Central memory CD8-positive, alpha-beta T cell (primary cell): ENCODE measurements around the gene SNF8.
A peak's percentile ranks its signal among the peaks of the same experiment; 100 is the strongest.
"Not testable (repeated sequence)": the region's sequence is repeated elsewhere in the genome, so short reads cannot be mapped to it uniquely, and the experiment has no call there.

Experiments
- ATAC-seq: fragments of 150-1000 bp; cut with Tn5 transposase; replicated peaks from 2 replicates; pipeline ENCODE4 v1.10.0; 2022; ENCODE audit warnings: mild to moderate bottlenecking, moderate FRiP score, moderate number of reproducible peaks; ENCODE audit not compliant: poor library complexity, severe bottlenecking; ENCODE audit errors: extremely low read depth
- DNase-seq, 2 donors: peaks; one replicate each; pipeline ENCODE4 v3.0.0; 2021; ENCODE audit warnings: low spot score in 2 of 2
- H3K27ac Mint-ChIP-seq: one replicate; pipeline ENCODE4 v1.8.0; 2022; ENCODE audit warnings: low read depth, mild to moderate bottlenecking, moderate library complexity, mixed read lengths
- H3K27me3 Mint-ChIP-seq: one replicate; pipeline ENCODE4 v1.8.0; 2022; ENCODE audit warnings: mixed read lengths
- H3K36me3 Mint-ChIP-seq: one replicate; pipeline ENCODE4 v1.8.0; 2022; ENCODE audit warnings: mild to moderate bottlenecking, moderate library complexity, mixed read lengths; ENCODE audit not compliant: insufficient read depth
- H3K4me1 Mint-ChIP-seq: one replicate; pipeline ENCODE4 v1.8.0; 2022; ENCODE audit warnings: mixed read lengths
- H3K4me3 Mint-ChIP-seq: one replicate; pipeline ENCODE4 v1.8.0; 2022; ENCODE audit warnings: mild to moderate bottlenecking, moderate library complexity, mixed read lengths
- H3K9me3 Mint-ChIP-seq: one replicate; pipeline ENCODE4 v1.8.0; 2022; ENCODE audit warnings: mixed read lengths

Gene SNF8

DNA sequence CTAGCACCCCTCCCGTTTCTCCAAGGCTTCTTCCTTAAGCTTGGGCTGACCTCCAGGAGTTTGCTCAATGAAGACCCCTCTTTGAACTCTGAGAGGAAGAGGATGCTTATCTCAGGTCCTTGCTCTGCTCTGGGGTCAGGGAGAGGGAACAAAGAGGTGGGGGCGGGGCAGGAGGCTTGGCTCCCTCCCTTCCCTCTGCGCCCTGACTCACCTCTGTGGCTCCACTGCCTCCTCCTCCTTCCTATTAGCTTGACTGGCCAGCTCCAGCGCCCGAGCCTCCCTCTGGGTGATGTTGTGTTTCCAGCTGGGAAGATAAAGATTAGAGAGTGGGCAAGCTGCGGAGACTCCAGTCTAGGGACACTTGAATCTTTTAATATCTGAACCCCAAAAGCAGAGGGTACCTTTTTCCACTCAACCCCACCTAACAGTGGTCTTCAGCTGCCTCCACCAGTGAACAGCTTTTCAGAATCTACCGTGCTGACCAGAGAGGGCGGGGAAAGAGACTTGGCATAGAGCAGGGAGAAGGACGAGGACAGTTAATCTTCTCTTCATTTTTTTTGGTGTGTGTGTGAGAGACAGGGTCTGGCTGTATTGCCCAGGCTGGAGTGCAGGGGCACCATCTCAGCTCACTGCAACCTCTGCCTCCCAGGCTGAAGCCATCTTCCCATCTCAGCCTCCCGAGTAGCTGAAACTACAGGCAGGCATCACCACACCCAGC is 17.0 kb upstream of the SNF8 start:
- DNase-seq, result no peak
- Mint-ChIP-seq H3K4me3 (no peak overlapping the region), H3K27me3 (peaks cover 48% of the 10 kb centered on the region)

DNA sequence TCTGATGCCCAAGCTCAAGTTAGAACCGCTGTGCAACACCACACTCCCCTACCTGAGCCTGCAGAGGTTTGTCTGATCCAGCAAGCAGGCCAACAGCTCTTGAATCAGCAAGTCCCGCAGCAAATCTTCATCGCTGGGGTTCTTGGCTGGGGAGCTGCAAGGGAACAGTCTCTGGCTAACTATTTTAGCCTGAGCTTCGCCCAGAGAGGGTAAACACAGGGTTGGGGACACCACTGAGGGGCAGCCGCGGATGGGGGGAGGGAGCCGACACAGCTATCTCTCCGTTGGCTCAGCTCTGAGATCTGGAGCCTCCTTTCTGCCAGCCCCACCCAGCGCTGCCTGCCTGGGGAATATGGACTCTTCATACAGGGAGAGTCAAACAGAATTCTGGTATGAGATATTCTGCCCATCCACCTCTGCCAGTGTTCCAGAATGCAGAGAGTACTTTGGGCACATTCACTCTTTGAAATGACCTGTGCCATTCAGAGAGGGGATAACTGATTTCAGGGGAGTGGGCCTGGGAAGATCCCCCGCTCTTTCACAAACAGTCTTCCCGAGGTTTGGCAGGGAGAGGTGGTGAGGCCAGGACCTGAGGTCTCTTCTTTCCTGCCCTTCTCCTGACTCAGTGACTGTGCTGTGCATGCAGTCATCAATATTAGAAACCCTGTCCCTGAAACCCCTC is 16.3 kb upstream of the SNF8 start:
- no peaks in the 10 kb centered on the region for H3K9me3 Mint-ChIP-seq
- no peak for DNase-seq
- peaks cover 8% of the 10 kb centered on the region for H3K4me1 Mint-ChIP-seq
- H3K4me3 Mint-ChIP-seq, result no peak overlapping the region
- peaks cover 41% of the 10 kb centered on the region for H3K27me3 Mint-ChIP-seq
- H3K36me3 Mint-ChIP-seq, result no peaks in the 10 kb centered on the region
- no peak overlapping the region for H3K27ac Mint-ChIP-seq
- ATAC-seq, result no peak

More for the DNA sequence above, 17.0 kb upstream of the SNF8 start:
- no peaks in the 10 kb centered on the region for H3K9me3 Mint-ChIP-seq
- no peak for ATAC-seq
- no peak overlapping the region for H3K27ac Mint-ChIP-seq
- peaks cover 4% of the 10 kb centered on the region for H3K4me1 Mint-ChIP-seq
- H3K36me3 Mint-ChIP-seq, result no peaks in the 10 kb centered on the region

DNA sequence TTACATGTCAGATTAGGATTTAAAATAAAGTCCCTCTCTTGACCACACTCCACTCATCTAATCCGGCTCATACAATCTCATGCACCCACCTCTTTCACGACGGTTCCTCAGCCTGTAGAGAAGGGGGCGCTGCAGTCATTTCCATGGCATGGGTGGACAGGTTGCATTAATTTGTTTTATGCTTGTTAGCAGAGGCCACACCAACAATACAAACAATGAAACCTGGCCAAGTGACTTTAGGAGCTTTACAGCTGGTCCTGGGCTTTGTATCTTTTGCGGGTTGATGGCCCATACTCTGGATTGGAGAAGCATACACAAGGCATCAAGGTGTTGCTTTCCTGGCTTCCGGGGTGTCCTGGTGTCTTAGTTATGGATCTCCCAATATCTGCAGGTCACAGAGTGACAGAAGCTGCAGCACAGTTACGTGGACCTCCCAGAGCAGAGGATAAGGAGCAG is 9.7 kb upstream of the SNF8 start:
- H3K27me3 Mint-ChIP-seq, result peaks cover 25% of the 10 kb centered on the region
- H3K4me3 Mint-ChIP-seq, result no peak overlapping the region
- DNase-seq (no peak), ATAC-seq (no peak)
- H3K4me1 Mint-ChIP-seq, result peaks cover 8% of the 10 kb centered on the region
- H3K36me3 Mint-ChIP-seq, result no peaks in the 10 kb centered on the region
- H3K9me3 Mint-ChIP-seq, result no peaks in the 10 kb centered on the region
- no peak overlapping the region for H3K27ac Mint-ChIP-seq

DNA sequence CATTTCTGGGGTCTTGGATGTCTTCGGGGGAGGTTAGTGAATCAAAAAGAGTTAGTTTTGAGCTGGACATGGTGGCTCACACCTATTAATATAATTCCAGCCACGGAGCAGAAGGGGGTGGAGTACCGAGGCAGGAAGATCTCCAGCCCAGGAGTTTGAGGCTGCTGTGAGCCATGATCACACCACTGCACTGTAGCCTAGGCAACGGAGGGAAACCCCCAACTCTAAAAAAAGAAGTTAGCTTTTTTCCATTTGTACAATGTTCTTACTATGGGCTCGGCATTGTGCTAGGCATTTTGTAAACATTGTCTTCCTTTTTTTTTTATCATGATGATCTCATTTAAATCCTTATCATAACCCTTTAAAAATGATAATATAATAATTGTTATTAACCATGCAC is 8.3 kb upstream of the SNF8 start:
- no peak for DNase-seq
- peaks cover 2% of the 10 kb centered on the region for H3K9me3 Mint-ChIP-seq
- no peak overlapping the region for H3K4me3 Mint-ChIP-seq
- no peak for ATAC-seq
- no peaks in the 10 kb centered on the region for H3K36me3 Mint-ChIP-seq
- H3K27me3 Mint-ChIP-seq, result peaks cover 20% of the 10 kb centered on the region
- H3K4me1 Mint-ChIP-seq, result peaks cover 8% of the 10 kb centered on the region
- no peak overlapping the region for H3K27ac Mint-ChIP-seq

DNA sequence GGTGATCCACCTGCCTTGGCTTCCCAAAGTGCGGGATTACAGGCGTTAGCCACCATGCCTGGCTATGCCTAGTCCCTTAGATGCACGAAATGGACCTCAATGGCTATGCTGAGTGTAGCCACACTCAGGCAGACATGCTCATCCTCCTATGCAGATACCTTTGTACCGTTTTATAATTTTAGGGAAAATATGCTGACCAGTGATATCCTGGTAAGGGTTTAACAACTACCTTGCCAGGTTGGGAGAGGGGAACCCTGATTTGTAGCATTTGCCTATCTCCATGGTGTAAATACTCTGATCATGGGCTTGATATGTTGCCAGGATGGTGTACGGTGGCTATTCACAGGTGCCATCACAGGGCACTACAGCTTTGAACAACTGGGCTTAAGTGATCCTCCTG is 6.9 kb upstream of the SNF8 start:
- peaks cover 4% of the 10 kb centered on the region for H3K36me3 Mint-ChIP-seq
- H3K27ac Mint-ChIP-seq, result no peak overlapping the region
- peaks cover 20% of the 10 kb centered on the region for H3K27me3 Mint-ChIP-seq
- DNase-seq, result no peak
- no peak for ATAC-seq
- H3K4me1 Mint-ChIP-seq, result peaks cover 3% of the 10 kb centered on the region
- no peak overlapping the region for H3K4me3 Mint-ChIP-seq
- peaks cover 5% of the 10 kb centered on the region for H3K9me3 Mint-ChIP-seq

DNA sequence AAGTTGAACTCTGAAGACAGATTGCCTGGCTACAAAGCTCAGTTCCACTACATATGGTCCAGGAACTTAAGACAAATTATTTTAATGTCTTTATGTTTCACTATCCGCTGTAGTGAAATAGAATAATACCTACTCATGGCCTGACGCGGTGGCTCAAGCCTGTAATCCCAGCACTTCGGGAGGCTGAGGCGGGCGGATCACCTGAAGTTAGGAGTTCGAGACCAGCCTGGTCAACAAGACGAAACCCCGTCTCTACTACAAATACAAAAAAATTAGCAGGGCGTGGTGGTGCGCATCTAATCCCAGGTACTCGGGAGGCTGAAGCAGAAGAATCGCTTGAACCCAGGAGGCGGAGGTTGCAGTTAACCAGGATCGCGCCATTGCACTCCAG is 614 bp upstream of the SNF8 start:
- H3K4me1 Mint-ChIP-seq, result peaks cover 22% of the 10 kb centered on the region
- not testable (repeated sequence) for ATAC-seq, H3K27me3 Mint-ChIP-seq, DNase-seq, H3K9me3 Mint-ChIP-seq
- H3K4me3 Mint-ChIP-seq, result peak overlapping the region; percentile 98
- H3K36me3 Mint-ChIP-seq, result peaks cover 24% of the 10 kb centered on the region
- peak overlapping the region; percentile 99 for H3K27ac Mint-ChIP-seq

DNA sequence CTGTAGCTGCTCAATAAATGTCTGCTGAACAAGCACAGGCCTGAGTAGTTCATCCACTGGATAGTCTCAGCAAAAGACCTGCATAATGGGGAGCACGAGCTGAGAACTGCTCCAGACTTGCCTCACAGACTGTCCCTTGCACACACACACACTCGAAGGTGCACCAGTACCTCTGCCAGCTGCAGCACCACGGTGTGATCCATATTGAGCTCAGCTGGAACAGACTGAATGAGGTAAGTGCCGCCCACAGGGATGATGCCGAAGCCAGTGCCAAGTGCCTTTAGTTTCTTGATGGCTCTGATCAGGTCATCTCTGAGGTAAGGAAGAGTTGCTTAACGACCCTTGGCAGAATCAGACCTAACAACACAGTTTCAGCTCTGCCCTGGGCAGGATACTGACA is 11.6 kb downstream of the SNF8 start:
- no peaks in the 10 kb centered on the region for H3K27me3 Mint-ChIP-seq
- ATAC-seq (no peak), DNase-seq (no peak)
- no peak overlapping the region for H3K27ac Mint-ChIP-seq
- H3K9me3 Mint-ChIP-seq, result no peaks in the 10 kb centered on the region
- peaks cover 47% of the 10 kb centered on the region for H3K36me3 Mint-ChIP-seq
- H3K4me3 Mint-ChIP-seq, result no peak overlapping the region
- H3K4me1 Mint-ChIP-seq, result peaks cover 9% of the 10 kb centered on the region

DNA sequence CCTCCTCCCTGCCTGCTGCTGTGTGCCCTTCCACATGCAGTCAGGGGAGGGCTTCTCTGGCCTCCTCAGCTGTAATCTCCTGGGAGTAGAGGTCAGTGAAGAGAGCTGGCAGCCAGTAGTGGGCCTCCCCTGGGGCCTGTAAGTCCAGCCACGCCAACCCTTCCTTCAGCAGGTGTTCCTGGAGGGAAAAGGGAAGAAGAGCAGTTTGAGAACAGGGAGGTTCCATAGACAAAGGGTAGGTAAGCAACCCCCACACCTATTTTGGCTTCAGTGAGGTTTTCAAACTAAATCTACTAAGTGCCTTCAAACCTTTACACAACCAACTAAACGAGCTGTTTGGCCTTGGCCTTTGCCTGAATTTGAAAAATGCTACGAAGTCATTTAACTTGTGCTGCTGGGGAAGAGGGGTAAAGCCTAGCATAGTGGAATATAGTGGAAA is 14.2 kb downstream of the SNF8 start:
- Mint-ChIP-seq H3K9me3 (no peaks in the 10 kb centered on the region), H3K27me3 (no peaks in the 10 kb centered on the region), H3K36me3 (peaks cover 50% of the 10 kb centered on the region), H3K4me3 (no peak overlapping the region), H3K27ac (no peak overlapping the region), H3K4me1 (peaks cover 17% of the 10 kb centered on the region)
- ATAC-seq (no peak), DNase-seq (no peak)

DNA sequence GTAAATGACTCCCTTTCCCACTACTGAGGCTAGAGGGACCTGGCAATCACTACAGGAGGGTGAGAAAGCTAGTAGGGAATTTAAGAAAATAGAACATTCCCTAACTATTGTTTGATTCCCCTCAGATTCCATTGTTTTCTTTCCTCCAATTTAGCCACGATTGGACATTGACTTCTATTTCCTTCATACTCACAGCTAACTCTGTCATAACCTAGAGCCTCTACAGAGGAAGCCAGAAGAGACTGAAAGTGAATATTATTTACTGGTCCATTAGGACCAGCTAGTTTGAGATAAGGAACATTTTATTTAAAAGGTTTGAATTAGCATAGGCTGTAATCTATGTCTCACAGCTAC is 14.9 kb downstream of the SNF8 start:
- H3K9me3 Mint-ChIP-seq, result no peaks in the 10 kb centered on the region
- DNase-seq (no peak), ATAC-seq (no peak)
- H3K27me3 Mint-ChIP-seq, result no peaks in the 10 kb centered on the region
- H3K4me3 Mint-ChIP-seq, result no peak overlapping the region
- no peak overlapping the region for H3K27ac Mint-ChIP-seq
- peaks cover 54% of the 10 kb centered on the region for H3K36me3 Mint-ChIP-seq
- H3K4me1 Mint-ChIP-seq, result peaks cover 17% of the 10 kb centered on the region

DNA sequence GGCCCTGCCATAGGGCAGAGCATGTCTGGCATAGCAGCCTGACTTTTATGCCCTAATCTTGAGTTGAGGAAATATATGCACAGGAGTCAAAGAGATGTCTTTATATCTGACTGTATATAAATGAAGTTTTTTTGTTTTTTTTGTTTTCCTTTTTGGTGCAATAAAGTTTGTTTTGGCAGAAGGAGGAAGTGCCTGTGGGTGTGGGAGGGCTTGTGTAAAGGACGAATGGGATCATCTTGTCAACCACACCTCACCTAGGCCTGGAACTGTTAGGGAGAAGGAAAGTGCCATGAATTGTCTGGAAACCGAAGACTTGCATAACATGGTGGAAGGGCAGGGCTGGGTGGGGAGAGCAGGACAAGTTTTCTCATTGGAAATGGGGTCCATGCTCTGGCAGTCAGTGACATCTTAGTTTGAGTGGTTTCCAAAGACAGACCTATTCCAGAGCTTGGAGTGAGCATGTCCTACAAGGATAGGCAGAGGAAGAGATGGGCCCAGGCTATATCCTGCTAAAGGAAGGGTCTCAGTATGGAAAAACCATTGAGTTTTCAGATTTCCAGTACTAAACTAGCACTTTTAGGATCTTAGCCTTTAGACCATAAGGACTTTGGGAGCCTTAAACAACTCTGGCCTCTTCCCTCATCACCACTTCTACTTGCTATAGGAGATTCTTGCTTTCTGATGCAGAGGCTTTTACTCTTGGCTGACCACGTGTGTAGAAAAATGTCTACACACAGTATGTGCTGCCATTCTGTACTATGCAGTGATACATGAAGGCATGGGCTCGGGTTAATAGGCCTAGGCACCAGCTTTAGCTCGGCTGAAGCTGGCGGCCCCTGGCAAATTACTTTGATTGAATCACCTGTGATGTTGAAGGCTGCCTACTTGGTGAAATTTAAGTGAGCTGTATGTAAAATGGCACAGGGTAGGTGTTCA is 15.5 kb downstream of the SNF8 start:
- Mint-ChIP-seq H3K9me3 (no peaks in the 10 kb centered on the region), H3K27me3 (no peaks in the 10 kb centered on the region), H3K4me3 (no peak overlapping the region), H3K36me3 (peaks cover 55% of the 10 kb centered on the region), H3K27ac (peak overlapping the region; percentile 51), H3K4me1 (peaks cover 17% of the 10 kb centered on the region)
- DNase-seq (no peak), ATAC-seq (no peak)

DNA sequence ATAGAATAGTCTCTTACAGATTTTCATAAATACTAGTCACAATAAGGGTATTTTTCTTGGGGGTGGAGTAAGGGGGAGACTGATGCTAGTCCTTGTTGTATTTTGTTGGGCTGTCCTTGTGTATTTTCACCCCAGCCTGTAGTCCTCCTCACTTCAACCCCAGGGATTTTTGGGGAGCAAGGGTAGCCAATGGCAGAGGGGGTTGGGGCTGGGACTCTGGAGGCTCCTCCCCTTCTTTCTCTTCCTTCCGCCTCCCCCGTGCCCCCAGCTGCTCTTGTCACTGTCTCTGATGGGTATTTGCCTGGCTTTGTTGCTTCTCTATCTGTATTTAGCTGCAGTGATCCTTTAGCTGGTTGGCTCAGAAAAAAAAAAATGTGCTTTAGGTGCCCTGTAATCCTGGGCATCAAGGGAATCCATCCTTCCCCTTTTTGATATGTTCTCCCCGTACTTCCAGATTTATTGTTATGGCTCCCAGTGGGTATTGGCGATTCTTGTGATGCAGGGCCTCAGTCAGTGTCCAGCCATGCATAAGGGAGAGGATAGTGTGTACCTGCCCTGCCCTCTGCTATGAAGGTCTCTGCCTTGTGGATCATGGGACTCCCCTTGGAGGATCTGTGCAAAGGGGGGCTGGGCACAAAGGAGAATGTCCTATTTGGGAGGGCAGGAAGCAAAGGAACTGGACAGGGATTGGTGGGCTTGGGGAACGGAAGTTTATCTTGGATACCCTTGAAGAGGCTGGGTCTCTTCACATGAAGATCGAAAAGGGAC is 16.5 kb downstream of the SNF8 start:
- Mint-ChIP-seq H3K4me3 (no peak overlapping the region), H3K4me1 (peaks cover 17% of the 10 kb centered on the region), H3K27me3 (no peaks in the 10 kb centered on the region), H3K27ac (peak overlapping the region; percentile 51), H3K36me3 (peaks cover 55% of the 10 kb centered on the region), H3K9me3 (no peaks in the 10 kb centered on the region)
- DNase-seq (no peak), ATAC-seq (no peak)

DNA sequence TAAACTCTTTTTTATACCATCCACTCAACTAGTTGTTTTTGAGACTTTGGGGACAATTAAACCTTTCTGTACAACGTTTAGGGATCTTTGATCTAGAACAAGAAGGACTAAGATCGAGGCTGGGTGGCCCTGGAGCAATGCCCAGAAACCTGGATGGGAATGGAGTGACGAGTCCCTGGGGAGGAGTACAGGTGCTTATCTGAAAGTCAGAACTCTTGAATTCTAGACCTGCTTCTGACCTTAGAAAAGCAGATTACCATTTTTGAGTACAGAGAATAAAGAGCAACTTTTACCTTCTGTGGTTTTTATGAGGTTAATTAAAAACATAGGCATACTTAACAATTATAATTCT is 18.7 kb downstream of the SNF8 start:
- peaks cover 70% of the 10 kb centered on the region for H3K36me3 Mint-ChIP-seq
- H3K4me1 Mint-ChIP-seq, result peaks cover 16% of the 10 kb centered on the region
- no peak overlapping the region for H3K4me3 Mint-ChIP-seq
- H3K27me3 Mint-ChIP-seq, result no peaks in the 10 kb centered on the region
- DNase-seq, result no peak
- no peak for ATAC-seq
- H3K9me3 Mint-ChIP-seq, result no peaks in the 10 kb centered on the region
- H3K27ac Mint-ChIP-seq, result no peak overlapping the region
